ENCODE measurements around the gene ADI1. TPM values are rescaled to one million over a fixed set of nuclear protein-coding genes. Genes with fewer than 3 reads are reported as not detected.

The ADI1 gene
- total and polyA plus RNA-seq, 12 donors = 49.2 to 204 (median 166) TPM

- H3K27ac ChIP-seq = peak overlapping the region in 1 of 10 donors; percentile 52
- peaks cover 0 to 7% (median 0%) of the 10 kb centered on the region in 11 donors for H3K9me3 ChIP-seq
- DNase-seq = peak; percentile 66 to 86
- intact Hi-C loops (cut with DNase I) = loop anchor here in 1 of 10 donors (2.0 kb wide), 1 partner anchor 37 kb away; no protein-coding TSS in a partner anchor
- TF ChIP-seq CTCF (IDR thresholded peaks at IDR 0.05) = no peak
- peaks cover 0 to 63% (median 10%) of the 10 kb centered on the region in 9 donors for H3K36me3 ChIP-seq
- 49 to 77% methylated on average over 30 of the region's 30 CpGs for WGBS, 2 donors
- ATAC-seq = peak; percentile 77 to 96 (median 90)
- H3K4me3 ChIP-seq = peak overlapping the region in 3 of 10 donors; percentile 14 to 33 (median 24)
- no peaks in the 10 kb centered on the region for H3K27me3 ChIP-seq
- H3K4me1 ChIP-seq = peaks cover 0 to 13% (median 10%) of the 10 kb centered on the region in 9 donors
Measured at GRCh38 chr2:3483227-3483985, 35.9 kb downstream of the ADI1 start.

GRCh38 chr2:3482363-3482821 lies 36.9 kb downstream of the ADI1 start:
- peaks cover 0 to 6% (median 0%) of the 10 kb centered on the region in 11 donors for H3K9me3 ChIP-seq
- intact Hi-C loops (cut with DNase I) = loop anchor here in 1 of 10 donors (2.0 kb wide), 1 partner anchor 38 kb away; no protein-coding TSS in a partner anchor
- peaks cover 0 to 73% (median 10%) of the 10 kb centered on the region in 9 donors for H3K36me3 ChIP-seq
- ATAC-seq (no peak), DNase-seq (no peak)
- no peak overlapping the region for H3K27ac ChIP-seq
- peaks cover 0 to 5% (median 1%) of the 10 kb centered on the region in 9 donors for H3K4me1 ChIP-seq
- H3K4me3 ChIP-seq = peak overlapping the region in 1 of 10 donors; percentile 33
- WGBS, 2 donors = 92 to 96% methylated on average over 20 of the region's 20 CpGs
- no peaks in the 10 kb centered on the region for H3K27me3 ChIP-seq
- no peak for TF ChIP-seq CTCF (IDR thresholded peaks at IDR 0.05)

- no peak for DNase-seq
- Histone ChIP-seq H3K27me3 (no peaks in the 10 kb centered on the region), H3K27ac (no peak overlapping the region), H3K4me1 (peaks cover 0 to 3% (median 0%) of the 10 kb centered on the region in 9 donors), H3K4me3 (no peak overlapping the region), H3K9me3 (peaks cover 0 to under 1% (median 0%) of the 10 kb centered on the region in 11 donors), H3K36me3 (peaks cover 0 to 79% (median 10%) of the 10 kb centered on the region in 9 donors)
- no peak for ATAC-seq
- TF ChIP-seq CTCF (IDR thresholded peaks at IDR 0.05) = no peak
- intact Hi-C loops (cut with DNase I) = loop anchor here in 1 of 10 donors (2.0 kb wide), 1 partner anchor 39 kb away; no protein-coding TSS in a partner anchor
- WGBS, 2 donors = 94 to 95% methylated on average over 20 of the region's 20 CpGs
Measured at GRCh38 chr2:3481736-3482362, 37.5 kb downstream of the ADI1 start.

- no peaks in the 10 kb centered on the region for H3K27me3 ChIP-seq
- intact Hi-C loops (cut with DNase I) = no loop called here
- no peaks in the 10 kb centered on the region for H3K9me3 ChIP-seq
- no peak for TF ChIP-seq CTCF (IDR thresholded peaks at IDR 0.05)
- no peak overlapping the region for H3K27ac ChIP-seq
- H3K36me3 ChIP-seq = peaks cover 0 to 82% (median 10%) of the 10 kb centered on the region in 9 donors
- no peak for ATAC-seq
- H3K4me1 ChIP-seq = peaks cover 0 to 3% (median 0%) of the 10 kb centered on the region in 9 donors
- no peak for DNase-seq
- 88 to 91% methylated on average over 5 of the region's 5 CpGs for WGBS, 2 donors
- no peak overlapping the region for H3K4me3 ChIP-seq
Measured at GRCh38 chr2:3481011-3481400, 38.3 kb downstream of the ADI1 start.
